Small intestine (tissue), 7 donors: ENCODE measurements around the gene CASP9. TPM values are rescaled to one million over a fixed set of nuclear protein-coding genes. Genes with fewer than 3 reads are reported as not detected.
A peak's percentile ranks its signal among the peaks of the same experiment; 100 is the strongest.

ENCODE experiments used
- DNase-seq, 2 donors: peaks; one replicate each; pipeline versions ENCODE4 v3.0.0 to v3.0.0-alpha.2; 2013
- FAIRE-seq: peaks from 2 replicates; lab custom pipeline; 2012; peaks lifted over from hg19 to GRCh38; lab: Jason Lieb, UNC
- H3K27ac ChIP-seq, 3 donors: one replicate each; pipeline ENCODE4 v1.5.1; 2013; ENCODE audit warnings: low read length in 2 of 3, mild to moderate bottlenecking in 2 of 3, control low read depth in 1 of 3, inconsistent platforms in 1 of 3, low read depth in 1 of 3, moderate library complexity in 1 of 3
- H3K27me3 ChIP-seq, 3 donors: one replicate each; pipeline ENCODE4 v1.6.1; 2013; ENCODE audit warnings: low read length in 3 of 3, inconsistent platforms in 1 of 3; ENCODE audit not compliant: control insufficient read depth in 3 of 3, insufficient read depth in 3 of 3
- H3K36me3 ChIP-seq, 3 donors: one replicate each; pipeline ENCODE4 v1.6.1; 2013; ENCODE audit warnings: low read length in 3 of 3, inconsistent platforms in 1 of 3, low read depth in 1 of 3, mild to moderate bottlenecking in 1 of 3, moderate library complexity in 1 of 3; ENCODE audit not compliant: control insufficient read depth in 3 of 3, insufficient read depth in 2 of 3
- H3K4me1 ChIP-seq, 3 donors: one replicate each; pipeline ENCODE4 v1.6.1; 2013; ENCODE audit warnings: low read length in 2 of 3, inconsistent platforms in 1 of 3, low read depth in 1 of 3, mild to moderate bottlenecking in 1 of 3, moderate library complexity in 1 of 3; ENCODE audit not compliant: control insufficient read depth in 3 of 3, insufficient read depth in 2 of 3
- H3K4me3 ChIP-seq, 3 donors: one replicate each; pipeline ENCODE4 v1.5.1; 2013; ENCODE audit warnings: low read length in 3 of 3, control low read depth in 1 of 3, inconsistent platforms in 1 of 3, low read depth in 1 of 3, mild to moderate bottlenecking in 1 of 3, moderate library complexity in 1 of 3
- H3K9me3 ChIP-seq, 2 donors: one replicate each; pipeline ENCODE4 v1.6.1; 2013; ENCODE audit warnings: low read depth in 1 of 2, low read length in 1 of 2; ENCODE audit not compliant: control insufficient read depth in 2 of 2, insufficient read depth in 1 of 2
- WGBS, 3 donors: extraction: QIAGEN DNeasy Blood & Tissue Kit; methylation state at CpG; one replicate each; pipeline ENCODE4 v1.1.7; 2013; 5-methylcytosine and 5-hydroxymethylcytosine counted together
- polyA plus RNA-seq, 4 donors: library from polyadenylated mRNA; stranded (reverse) in 3 of 4; unstranded in 1 of 4; fragments of 200-250 nt in 3 of 4; fragments of 120-200 nt in 1 of 4; gene quantifications; one replicate each; pipeline versions ENCODE4 v1.2.1 to v1.2.3, GENCODE V29; 2013
- donor health status: healthy with polysubstance abuse.
- donor health status: control.
- donor health status: control.
- donor health status: Bipolar disorder and iron deficiency.
- donor health status: healthy.

Gene CASP9
- polyA plus RNA-seq, 4 donors = 13.8 to 23.7 (median 16.1) TPM

- WGBS, 3 donors = 82 to 89% (median 87%) methylated on average over 6 of the region's 6 CpGs
- H3K4me1 ChIP-seq = no peaks in the 10 kb centered on the region
- H3K4me3 ChIP-seq = no peak overlapping the region
- H3K27ac ChIP-seq = no peak overlapping the region
- no peaks in the 10 kb centered on the region for H3K27me3 ChIP-seq
- DNase-seq (no peak), FAIRE-seq (no peak)
- peaks cover 8 to 58% (median 18%) of the 10 kb centered on the region in 3 donors for H3K36me3 ChIP-seq
- H3K9me3 ChIP-seq = no peaks in the 10 kb centered on the region
Measured at GRCh38 chr1:15538771-15539170, 14.8 kb upstream of the CASP9 start.

- peaks cover 2 to 23% (median 3%) of the 10 kb centered on the region in 3 donors for H3K36me3 ChIP-seq
- peaks cover 0 to 5% (median 0%) of the 10 kb centered on the region in 3 donors for H3K4me1 ChIP-seq
- no peaks in the 10 kb centered on the region for H3K27me3 ChIP-seq
- H3K4me3 ChIP-seq = no peak overlapping the region
- no peak overlapping the region for H3K27ac ChIP-seq
- WGBS, 3 donors = 64 to 86% (median 82%) methylated on average over 2 of the region's 2 CpGs
- DNase-seq = no peak
- FAIRE-seq = no peak
- H3K9me3 ChIP-seq = no peaks in the 10 kb centered on the region
Measured at GRCh38 chr1:15531682-15532081, 7.7 kb upstream of the CASP9 start.

- peaks cover 0 to 5% (median 3%) of the 10 kb centered on the region in 3 donors for H3K4me1 ChIP-seq
- H3K27me3 ChIP-seq = no peaks in the 10 kb centered on the region
- WGBS, 3 donors = 94 to 97% (median 96%) methylated on average over 4 of the region's 4 CpGs
- H3K36me3 ChIP-seq = peaks cover 0 to 18% (median 2%) of the 10 kb centered on the region in 3 donors
- no peak overlapping the region for H3K4me3 ChIP-seq
- FAIRE-seq = no peak
- no peaks in the 10 kb centered on the region for H3K9me3 ChIP-seq
- no peak overlapping the region for H3K27ac ChIP-seq
- no peak for DNase-seq
Measured at GRCh38 chr1:15531003-15531402, 7.0 kb upstream of the CASP9 start.

GRCh38 chr1:15526490-15527339 lies 2.7 kb upstream of the CASP9 start, which contains the start of gene DNAJC16:
TSS of gene DNAJC16 (plus strand) at chr1:15526848. CDS start at chr1:15529106, 2,258 bp downstream.
- Histone ChIP-seq H3K9me3 (no peaks in the 10 kb centered on the region), H3K4me3 (peak within 1 kb of the TSS; percentile 43 to 82 (median 69)), H3K27ac (peak within 1 kb of the TSS; percentile 88 to 100 (median 90)), H3K27me3 (no peaks in the 10 kb centered on the region), H3K4me1 (peaks cover 3 to 22% (median 5%) of the 10 kb centered on the region in 3 donors), H3K36me3 (peaks cover 0 to 6% (median 0%) of the 10 kb centered on the region in 3 donors)
- DNase-seq (peak; percentile 100), FAIRE-seq (peak; percentile 23)
- WGBS, 3 donors = 0 to 1% (median 0%) methylated on average over 58 to 65 of the region's 65 CpGs

- peaks cover 0 to 6% (median 0%) of the 10 kb centered on the region in 3 donors for H3K36me3 ChIP-seq
- 7 to 11% (median 10%) methylated on average over 9 of the region's 9 CpGs for WGBS, 3 donors
- FAIRE-seq (no peak), DNase-seq (no peak)
- peaks cover 3 to 22% (median 5%) of the 10 kb centered on the region in 3 donors for H3K4me1 ChIP-seq
- H3K27ac ChIP-seq = peak overlapping the region; percentile 86 to 100 (median 88)
- H3K4me3 ChIP-seq = peak overlapping the region in 2 of 3 donors; percentile 9 to 69
- no peaks in the 10 kb centered on the region for H3K9me3 ChIP-seq
- no peaks in the 10 kb centered on the region for H3K27me3 ChIP-seq
Measured at GRCh38 chr1:15526021-15526489, 2.0 kb upstream of the CASP9 start.

- no peaks in the 10 kb centered on the region for H3K36me3 ChIP-seq
- DNase-seq (peak; percentile 23 to 99), FAIRE-seq (no peak)
- peak overlapping the region; percentile 86 to 100 (median 88) for H3K27ac ChIP-seq
- peaks cover 3 to 22% (median 5%) of the 10 kb centered on the region in 3 donors for H3K4me1 ChIP-seq
- H3K4me3 ChIP-seq = peak overlapping the region; percentile 12 to 55 (median 54)
- 3% methylated on average over 36 to 40 of the region's 40 CpGs for WGBS, 3 donors
- H3K27me3 ChIP-seq = no peaks in the 10 kb centered on the region
- H3K9me3 ChIP-seq = no peaks in the 10 kb centered on the region
Measured at GRCh38 chr1:15525050-15526020, 1.3 kb upstream of the CASP9 start.

GRCh38 chr1:15524283-15525049 lies 451 bp upstream of the CASP9 start:
- WGBS, 3 donors = 1 to 2% (median 1%) methylated on average over 25 to 88 of the region's 88 CpGs

More at GRCh38 chr1:15524283-15525049, 451 bp upstream of the CASP9 start:
- Histone ChIP-seq H3K9me3 (no peaks in the 10 kb centered on the region), H3K27me3 (no peaks in the 10 kb centered on the region), H3K27ac (peak overlapping the region; percentile 90 to 100 (median 98)), H3K4me1 (peaks cover 3 to 22% (median 5%) of the 10 kb centered on the region in 3 donors), H3K4me3 (peak overlapping the region; percentile 71 to 79 (median 74)), H3K36me3 (peaks cover 0 to 4% (median 0%) of the 10 kb centered on the region in 3 donors)
- DNase-seq (peak; percentile 99), FAIRE-seq (no peak)
